Measurements from ENCODE around the gene ROBO2. TPM values are rescaled to one million over a fixed set of nuclear protein-coding genes. Genes with fewer than 3 reads are reported as not detected.

The ROBO2 gene
- polyA plus RNA-seq, 1 of the 3 experiments (the other 2 are of a cell fraction), result not detected

DNA sequence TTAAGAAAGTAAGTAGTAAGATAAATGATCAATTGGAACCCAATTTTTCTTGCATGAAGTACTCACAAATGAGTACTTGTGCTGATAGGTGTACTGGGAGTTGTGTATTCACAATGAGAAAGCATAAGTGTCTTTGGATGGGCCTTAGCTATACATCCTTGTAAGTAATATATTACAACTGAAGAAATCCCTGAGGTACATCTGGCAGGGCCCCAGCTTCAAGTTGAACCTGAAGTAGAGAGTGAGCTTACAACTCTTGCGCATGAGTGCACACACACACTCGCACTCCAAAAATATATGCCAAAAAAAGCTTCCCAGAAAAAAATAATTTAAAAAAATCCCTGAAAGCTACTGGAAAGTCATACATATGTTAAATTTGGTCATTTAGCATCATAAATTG, 222.5 kb downstream of the ROBO2 start:
- Histone ChIP-seq H3K9ac (no peak overlapping the region), H3K4me1 (ENCODE audit: control insufficient read depth in 1 of 2, insufficient read depth in 2 of 2, low read depth in 1 of 2, low read length in 1 of 2) (no peaks in the 10 kb centered on the region), H3K36me3 (replicated peaks in 1 of 2; ENCODE audit: control insufficient read depth in 1 of 2, insufficient read depth in 2 of 2, low read length in 1 of 2) (no peaks in the 10 kb centered on the region), H3K4me2 (no peak overlapping the region), H3K4me3 (ENCODE audit: low read depth in 2 of 2, low read length in 1 of 2) (no peak overlapping the region), H3K9me2 (no peaks in the 10 kb centered on the region), H3K27me3 (ENCODE audit: insufficient read depth) (no peaks in the 10 kb centered on the region), H3K9me3 (no peaks in the 10 kb centered on the region), H4K20me1 (ENCODE audit: insufficient read depth) (no peaks in the 10 kb centered on the region), H2AFZ (ENCODE audit: low read depth) (no peak overlapping the region), H3F3A (replicated peaks; ENCODE audit: insufficient read depth) (no peaks in the 10 kb centered on the region), H3K79me2 (ENCODE audit: insufficient read depth) (no peaks in the 10 kb centered on the region), H3K27ac (ENCODE audit: low read depth in 2 of 2, low read length in 1 of 2) (no peak overlapping the region)
- POLR2A ChIA-PET, result no interaction called here
- TF ChIP-seq EZH2phosphoT487 (IDR thresholded peaks at IDR 0.05; ENCODE audit: borderline replicate concordance, low read depth) (no peak), FOSL2 (IDR thresholded peaks at IDR 0.05; ENCODE audit: borderline replicate concordance, low read depth) (no peak), EP300 (IDR thresholded peaks at IDR 0.05; ENCODE audit: borderline replicate concordance in 1 of 2, low read depth in 1 of 2, low read length in 1 of 2) (no peak), JUND (IDR thresholded peaks at IDR 0.05) (no peak), NFIC (IDR thresholded peaks at IDR 0.05; ENCODE audit: borderline replicate concordance) (no peak), YY1 (IDR thresholded peaks at IDR 0.05; ENCODE audit: low read depth) (no peak), SMC3 (IDR thresholded peaks at IDR 0.05; ENCODE audit: low read depth, low read length) (no peak), TEAD4 (IDR thresholded peaks at IDR 0.05; ENCODE audit: borderline replicate concordance, insufficient read depth) (no peak), NRF1 (IDR thresholded peaks at IDR 0.05; ENCODE audit: low read depth, low read length) (no peak), MEF2A (IDR thresholded peaks at IDR 0.05; ENCODE audit: borderline replicate concordance, low read depth) (no peak), SIN3A (IDR thresholded peaks at IDR 0.05; ENCODE audit: borderline replicate concordance, low read depth, low read length) (no peak), FOXM1 (IDR thresholded peaks at IDR 0.05; ENCODE audit: low read depth) (no peak), MXI1 (IDR thresholded peaks at IDR 0.05; ENCODE audit: low read depth, low read length) (no peak), ELF1 (IDR thresholded peaks at IDR 0.05) (no peak)
- TF ChIP-seq, protein P1, sequence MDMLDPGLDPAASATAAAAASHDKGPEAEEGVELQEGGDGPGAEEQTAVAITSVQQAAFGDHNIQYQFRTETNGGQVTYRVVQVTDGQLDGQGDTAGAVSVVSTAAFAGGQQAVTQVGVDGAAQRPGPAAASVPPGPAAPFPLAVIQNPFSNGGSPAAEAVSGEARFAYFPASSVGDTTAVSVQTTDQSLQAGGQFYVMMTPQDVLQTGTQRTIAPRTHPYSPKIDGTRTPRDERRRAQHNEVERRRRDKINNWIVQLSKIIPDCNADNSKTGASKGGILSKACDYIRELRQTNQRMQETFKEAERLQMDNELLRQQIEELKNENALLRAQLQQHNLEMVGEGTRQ (IDR thresholded peaks at IDR 0.05; ENCODE audit: borderline replicate concordance, low read depth, low read length), result no peak
- TF ChIP-seq, protein P2, sequence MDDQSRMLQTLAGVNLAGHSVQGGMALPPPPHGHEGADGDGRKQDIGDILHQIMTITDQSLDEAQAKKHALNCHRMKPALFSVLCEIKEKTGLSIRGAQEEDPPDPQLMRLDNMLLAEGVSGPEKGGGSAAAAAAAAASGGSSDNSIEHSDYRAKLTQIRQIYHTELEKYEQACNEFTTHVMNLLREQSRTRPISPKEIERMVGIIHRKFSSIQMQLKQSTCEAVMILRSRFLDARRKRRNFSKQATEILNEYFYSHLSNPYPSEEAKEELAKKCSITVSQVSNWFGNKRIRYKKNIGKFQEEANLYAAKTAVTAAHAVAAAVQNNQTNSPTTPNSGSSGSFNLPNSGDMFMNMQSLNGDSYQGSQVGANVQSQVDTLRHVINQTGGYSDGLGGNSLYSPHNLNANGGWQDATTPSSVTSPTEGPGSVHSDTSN (IDR thresholded peaks at IDR 0.05), result no peak
- TF ChIP-seq, protein P3, sequence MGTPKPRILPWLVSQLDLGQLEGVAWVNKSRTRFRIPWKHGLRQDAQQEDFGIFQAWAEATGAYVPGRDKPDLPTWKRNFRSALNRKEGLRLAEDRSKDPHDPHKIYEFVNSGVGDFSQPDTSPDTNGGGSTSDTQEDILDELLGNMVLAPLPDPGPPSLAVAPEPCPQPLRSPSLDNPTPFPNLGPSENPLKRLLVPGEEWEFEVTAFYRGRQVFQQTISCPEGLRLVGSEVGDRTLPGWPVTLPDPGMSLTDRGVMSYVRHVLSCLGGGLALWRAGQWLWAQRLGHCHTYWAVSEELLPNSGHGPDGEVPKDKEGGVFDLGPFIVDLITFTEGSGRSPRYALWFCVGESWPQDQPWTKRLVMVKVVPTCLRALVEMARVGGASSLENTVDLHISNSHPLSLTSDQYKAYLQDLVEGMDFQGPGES (IDR thresholded peaks at IDR 0.05; ENCODE audit: low read depth, low read length), result no peak
- TF ChIP-seq, protein P4, sequence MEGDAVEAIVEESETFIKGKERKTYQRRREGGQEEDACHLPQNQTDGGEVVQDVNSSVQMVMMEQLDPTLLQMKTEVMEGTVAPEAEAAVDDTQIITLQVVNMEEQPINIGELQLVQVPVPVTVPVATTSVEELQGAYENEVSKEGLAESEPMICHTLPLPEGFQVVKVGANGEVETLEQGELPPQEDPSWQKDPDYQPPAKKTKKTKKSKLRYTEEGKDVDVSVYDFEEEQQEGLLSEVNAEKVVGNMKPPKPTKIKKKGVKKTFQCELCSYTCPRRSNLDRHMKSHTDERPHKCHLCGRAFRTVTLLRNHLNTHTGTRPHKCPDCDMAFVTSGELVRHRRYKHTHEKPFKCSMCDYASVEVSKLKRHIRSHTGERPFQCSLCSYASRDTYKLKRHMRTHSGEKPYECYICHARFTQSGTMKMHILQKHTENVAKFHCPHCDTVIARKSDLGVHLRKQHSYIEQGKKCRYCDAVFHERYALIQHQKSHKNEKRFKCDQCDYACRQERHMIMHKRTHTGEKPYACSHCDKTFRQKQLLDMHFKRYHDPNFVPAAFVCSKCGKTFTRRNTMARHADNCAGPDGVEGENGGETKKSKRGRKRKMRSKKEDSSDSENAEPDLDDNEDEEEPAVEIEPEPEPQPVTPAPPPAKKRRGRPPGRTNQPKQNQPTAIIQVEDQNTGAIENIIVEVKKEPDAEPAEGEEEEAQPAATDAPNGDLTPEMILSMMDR (IDR thresholded peaks at IDR 0.05), result no peak
- WGBS (ENCODE audit: low lambda C conversion rate), result 85% methylated on average over 2 of the region's 2 CpGs
- no peak for DNase-seq
- CTCF ChIA-PET, result interaction anchor here (0.6 to 2.9 kb wide), 5 partner anchors 8 to 224 kb away, joined by 3 to 11 read pairs (median 4); no protein-coding TSS in a partner anchor

All from SK-N-SH (cell line).